ENCODE data around the gene THAP4. TPM values are rescaled to one million over a fixed set of nuclear protein-coding genes. Genes with fewer than 3 reads are reported as not detected.
A peak's percentile ranks its signal among the peaks of the same experiment; 100 is the strongest.

The THAP4 gene
- total and polyA plus RNA-seq, 8 donors = 16.0 to 172 (median 49.3) TPM

GRCh38 chr2:241584436-241584835 lies 52.5 kb downstream of the THAP4 start:
- Histone ChIP-seq H3K27ac (no peak overlapping the region), H3K4me1 (no peaks in the 10 kb centered on the region), H3K27me3 (no peaks in the 10 kb centered on the region), H3K36me3 (peaks cover 22 to 81% (median 68%) of the 10 kb centered on the region in 4 donors), H3K9me3 (peaks cover 12 to 26% (median 19%) of the 10 kb centered on the region in 4 donors), H3K4me3 (no peak overlapping the region)
- intact Hi-C loops (cut with DNase I; ENCODE audit: low total_unique reads) = no loop called here
- 83 to 89% (median 88%) methylated on average over 12 of the region's 12 CpGs for WGBS, 5 donors
- TF ChIP-seq POLR2A (IDR thresholded peaks at IDR 0.05) = no peak
- no peak for TF ChIP-seq POLR2AphosphoS5 (IDR thresholded peaks at IDR 0.05)
- TF ChIP-seq CTCF (IDR thresholded peaks at IDR 0.05) = no peak
- no peak for TF ChIP-seq EP300 (IDR thresholded peaks at IDR 0.05)
- DNase-seq = peak in 1 of 2 donors; percentile 46

- intact Hi-C loops (cut with DNase I; ENCODE audit: low total_unique reads) = no loop called here
- Histone ChIP-seq H3K36me3 (peaks cover 22 to 68% (median 58%) of the 10 kb centered on the region in 4 donors), H3K27me3 (no peaks in the 10 kb centered on the region), H3K9me3 (peaks cover 12 to 21% (median 18%) of the 10 kb centered on the region in 4 donors), H3K4me1 (peaks cover 0 to 6% (median 2%) of the 10 kb centered on the region in 4 donors), H3K4me3 (no peak overlapping the region), H3K27ac (no peak overlapping the region)
- no peak for TF ChIP-seq EP300 (IDR thresholded peaks at IDR 0.05)
- no peak for TF ChIP-seq POLR2A (IDR thresholded peaks at IDR 0.05)
- TF ChIP-seq POLR2AphosphoS5 (IDR thresholded peaks at IDR 0.05) = no peak
- no peak for TF ChIP-seq CTCF (IDR thresholded peaks at IDR 0.05)
- WGBS, 5 donors = 97 to 100% (median 98%) methylated on average over 4 of the region's 4 CpGs
- DNase-seq = no peak
Observed at GRCh38 chr2:241582806-241583205, 54.2 kb downstream of the THAP4 start.

GRCh38 chr2:241582328-241582727 lies 54.6 kb downstream of the THAP4 start:
- TF ChIP-seq POLR2A (IDR thresholded peaks at IDR 0.05) = no peak
- TF ChIP-seq POLR2AphosphoS5 (IDR thresholded peaks at IDR 0.05) = no peak
- TF ChIP-seq EP300 (IDR thresholded peaks at IDR 0.05) = no peak
- no peak for TF ChIP-seq CTCF (IDR thresholded peaks at IDR 0.05)
- Histone ChIP-seq H3K36me3 (peaks cover 22 to 64% (median 56%) of the 10 kb centered on the region in 4 donors), H3K27ac (no peak overlapping the region), H3K4me3 (no peak overlapping the region), H3K4me1 (peaks cover 0 to 10% (median 3%) of the 10 kb centered on the region in 4 donors), H3K27me3 (no peaks in the 10 kb centered on the region), H3K9me3 (peaks cover 12 to 16% (median 14%) of the 10 kb centered on the region in 4 donors)
- intact Hi-C loops (cut with DNase I; ENCODE audit: low total_unique reads) = no loop called here
- 96 to 97% (median 96%) methylated on average over 8 of the region's 8 CpGs for WGBS, 5 donors
- no peak for DNase-seq

DNA sequence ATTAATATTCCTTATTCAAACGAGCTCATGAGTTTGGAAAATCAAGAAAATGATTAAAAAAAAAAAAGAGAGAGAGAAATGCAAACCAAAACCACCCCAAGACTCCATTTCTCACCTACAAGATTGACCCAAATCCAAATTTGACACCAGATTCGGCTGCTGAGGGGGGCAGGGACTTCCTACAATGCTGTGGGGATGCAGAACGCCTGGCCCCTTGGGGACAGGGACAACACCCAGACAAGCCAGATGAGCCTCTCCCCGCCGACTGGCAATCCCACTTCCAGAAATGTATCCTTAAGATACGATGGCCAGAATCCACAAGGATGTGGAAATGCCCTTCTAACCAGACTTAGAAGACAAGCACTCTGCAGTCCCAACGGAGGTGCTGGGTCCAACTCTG lies 57.7 kb downstream of the THAP4 start:
- Histone ChIP-seq H3K27me3 (no peaks in the 10 kb centered on the region), H3K36me3 (peaks cover 14 to 46% (median 40%) of the 10 kb centered on the region in 4 donors), H3K27ac (no peak overlapping the region), H3K4me3 (no peak overlapping the region), H3K9me3 (no peaks in the 10 kb centered on the region), H3K4me1 (peaks cover 0 to 21% (median 5%) of the 10 kb centered on the region in 4 donors)
- 88 to 92% (median 91%) methylated on average over 7 of the region's 7 CpGs for WGBS, 5 donors
- no peak for DNase-seq
- intact Hi-C loops (cut with DNase I; ENCODE audit: low total_unique reads) = no loop called here
- TF ChIP-seq POLR2A (IDR thresholded peaks at IDR 0.05) (no peak), POLR2AphosphoS5 (IDR thresholded peaks at IDR 0.05) (no peak), CTCF (IDR thresholded peaks at IDR 0.05) (no peak), EP300 (IDR thresholded peaks at IDR 0.05) (no peak)

All from stomach (tissue), 9 donors.